Aorta (tissue), 5 donors: ENCODE results near the gene COQ10B. TPM values are rescaled to one million over a fixed set of nuclear protein-coding genes. Genes with fewer than 3 reads are reported as not detected.
"Not testable (repeated sequence)": the region's sequence is repeated elsewhere in the genome, so short reads cannot be mapped to it uniquely, and the experiment has no call there.

ENCODE experiments used
- ATAC-seq: fragments of 200-7000 bp; cut with Tn5 transposase; one replicate; pipeline ENCODE4 v1.9.1; 2022; ENCODE audit warnings: moderate library complexity; ENCODE audit not compliant: low FRiP score
- DNase-seq, 2 donors: peaks; one replicate each; pipeline ENCODE4 v3.0.0-alpha.2; 2020
- H3K27ac ChIP-seq, 2 donors: one replicate each; pipeline ENCODE4 v1.5.1; 2013; ENCODE audit warnings: low read length in 2 of 2, mild to moderate bottlenecking in 2 of 2, moderate library complexity in 2 of 2, control low read depth in 1 of 2, inconsistent platforms in 1 of 2, low read depth in 1 of 2
- H3K27me3 ChIP-seq, 2 donors: one replicate each; pipeline ENCODE4 v1.6.1; 2013; ENCODE audit warnings: control low read depth in 1 of 2, low read length in 1 of 2, mild to moderate bottlenecking in 1 of 2, moderate library complexity in 1 of 2; ENCODE audit not compliant: insufficient read depth in 2 of 2, control insufficient read depth in 1 of 2
- H3K36me3 ChIP-seq, 2 donors: one replicate each; pipeline ENCODE4 v1.6.1; 2013; ENCODE audit warnings: control low read depth in 1 of 2, low read length in 1 of 2, mild to moderate bottlenecking in 1 of 2; ENCODE audit not compliant: insufficient read depth in 2 of 2, control insufficient read depth in 1 of 2
- H3K4me1 ChIP-seq, 2 donors: one replicate each; pipeline ENCODE4 v1.6.1; 2013; ENCODE audit warnings: low read length in 2 of 2, control low read depth in 1 of 2, mild to moderate bottlenecking in 1 of 2, moderate library complexity in 1 of 2; ENCODE audit not compliant: insufficient read depth in 2 of 2, control insufficient read depth in 1 of 2
- H3K4me3 ChIP-seq, 2 donors: one replicate each; pipeline ENCODE4 v1.5.1; 2013; ENCODE audit warnings: low read length in 2 of 2, control low read depth in 1 of 2, mild to moderate bottlenecking in 1 of 2
- H3K9me3 ChIP-seq: one replicate; pipeline ENCODE4 v1.6.1; 2013; ENCODE audit warnings: mild to moderate bottlenecking, low read length; ENCODE audit not compliant: control insufficient read depth
- WGBS, 2 donors: extraction: QIAGEN DNeasy Blood & Tissue Kit; methylation state at CpG; one replicate each; pipeline ENCODE4 v1.1.7; 2013; 5-methylcytosine and 5-hydroxymethylcytosine counted together
- intact Hi-C, 2 donors: fragments of 100-400 bp; cut with DNase I; formaldehyde crosslinking; loops; one replicate each; pipeline versions ENCODE4 v1.14.2 to v1.15.0; 2022
- polyA plus RNA-seq, 2 donors: library from polyadenylated mRNA; stranded (reverse); fragments of 200-250 nt; gene quantifications; one replicate each; pipeline ENCODE4 v1.2.3, GENCODE V29; 2013
- total RNA-seq, 2 donors: library from RNA; stranded (reverse); fragmentation: NEBNext Ultra II Directional; extraction: Animal tissue kit (Norgen Biotek cat#: 25700); gene quantifications; one replicate each; pipeline ENCODE4 v1.2.1, GENCODE V29; 2021
- donor health status: healthy with polysubstance abuse.
- donor health status: Bipolar disorder and iron deficiency.
- donor health status: DM: no; HTN: no; CAD: no.
- donor health status: DM: no; HTN: no; CAD: no.
- donor health status: DM: yes; HTN: yes; CAD: no.

The COQ10B gene
- total and polyA plus RNA-seq, 4 donors: 20.0 to 39.8 (median 25.0) TPM

DNA sequence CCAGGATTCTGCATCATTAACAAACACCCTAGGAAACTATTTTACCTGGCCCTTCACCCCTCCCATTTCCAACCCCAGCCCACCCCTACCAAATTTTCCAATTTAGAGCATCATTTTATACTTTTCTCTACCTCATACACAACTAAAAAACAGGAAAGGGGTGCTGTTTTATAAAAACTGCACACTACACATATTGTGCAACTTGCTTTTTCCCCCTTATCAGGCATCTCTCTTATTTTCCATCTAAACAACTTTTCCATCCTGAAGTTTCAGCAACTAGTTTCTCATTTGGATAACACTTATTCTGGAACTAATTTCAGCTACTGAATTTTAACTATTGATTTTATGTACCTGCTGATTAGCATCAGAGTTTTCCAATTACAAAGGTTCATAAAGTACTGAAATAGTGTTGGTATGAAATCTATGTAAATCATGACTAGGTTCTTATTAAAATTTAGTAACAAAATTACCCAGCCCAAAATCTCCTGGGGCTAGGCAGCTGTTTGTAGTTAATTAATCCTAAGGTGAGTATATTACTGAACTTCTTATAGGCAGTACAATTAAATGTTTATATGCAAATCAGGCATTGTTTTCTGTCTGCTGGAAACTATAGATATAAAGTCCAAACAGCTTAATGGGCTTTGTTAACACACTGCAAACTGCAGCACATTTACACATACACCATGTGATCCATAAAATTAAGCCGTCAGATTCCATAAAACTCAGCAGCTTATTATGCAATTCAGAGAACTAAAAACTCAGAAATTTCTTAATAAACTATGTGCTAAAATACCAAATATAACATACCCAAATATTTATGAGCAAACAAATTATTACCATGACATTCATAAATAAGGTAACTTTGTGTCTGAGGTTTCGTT lies 26.4 kb upstream of the COQ10B start:
- Histone ChIP-seq H3K27ac (no peak overlapping the region), H3K27me3 (no peaks in the 10 kb centered on the region), H3K9me3 (no peaks in the 10 kb centered on the region), H3K4me1 (peaks cover 0 to 5% of the 10 kb centered on the region in 2 donors), H3K36me3 (no peaks in the 10 kb centered on the region), H3K4me3 (no peak overlapping the region)
- 65 to 69% methylated on average over 2 of the region's 2 CpGs for WGBS, 2 donors
- ATAC-seq (no peak), DNase-seq (no peak)
- intact Hi-C loops: loop anchor here in 1 of 2 donors (10.0 kb wide), 1 partner anchor 348 kb away; no protein-coding TSS in a partner anchor

DNA sequence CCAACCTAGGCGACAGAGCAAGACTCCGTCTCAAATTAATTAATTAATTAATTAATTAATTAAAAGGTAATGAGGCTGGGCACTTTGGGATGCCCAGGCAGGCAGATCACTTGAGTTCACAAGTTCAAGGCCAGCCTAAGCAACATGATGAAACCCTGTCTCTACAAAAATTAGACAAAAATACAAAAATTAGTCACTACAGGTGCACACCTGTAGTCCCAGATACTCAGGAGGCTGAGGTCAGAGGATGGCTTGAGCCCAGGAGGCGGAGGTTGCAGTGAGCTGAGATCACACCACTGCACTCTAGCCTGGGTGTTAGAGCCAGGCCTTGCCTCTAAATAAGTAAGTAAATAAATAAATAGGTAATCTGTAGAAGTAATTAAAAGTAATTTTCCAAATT lies 25.4 kb upstream of the COQ10B start:
- H3K4me3 ChIP-seq: no peak overlapping the region
- DNase-seq (no peak), ATAC-seq (no peak)
- no peaks in the 10 kb centered on the region for H3K36me3 ChIP-seq
- H3K27me3 ChIP-seq: no peaks in the 10 kb centered on the region
- no peak overlapping the region for H3K27ac ChIP-seq
- WGBS, 2 donors: 92% methylated on average over 3 of the region's 3 CpGs
- peaks cover 2 to 5% of the 10 kb centered on the region in 2 donors for H3K4me1 ChIP-seq
- H3K9me3 ChIP-seq: no peaks in the 10 kb centered on the region
- intact Hi-C loops: loop anchor here in 1 of 2 donors (10.0 kb wide), 1 partner anchor 347 kb away; no protein-coding TSS in a partner anchor

- Histone ChIP-seq H3K9me3 (no peaks in the 10 kb centered on the region), H3K36me3 (no peaks in the 10 kb centered on the region), H3K27ac (no peak overlapping the region), H3K4me1 (peaks cover 2 to 9% of the 10 kb centered on the region in 2 donors), H3K4me3 (no peak overlapping the region), H3K27me3 (no peaks in the 10 kb centered on the region)
- ATAC-seq (no peak), DNase-seq (no peak)
- intact Hi-C loops: no loop called here
- 59% methylated on average over 6 of the region's 6 CpGs for WGBS, 2 donors
Observed at GRCh38 chr2:197431858-197432257, 21.5 kb upstream of the COQ10B start.

- H3K4me1 ChIP-seq, H3K27ac ChIP-seq, H3K9me3 ChIP-seq, H3K27me3 ChIP-seq, DNase-seq, H3K36me3 ChIP-seq, intact Hi-C loops, ATAC-seq: not testable (repeated sequence)
- WGBS, 2 donors: 70 to 75% methylated on average over 6 of the region's 6 CpGs
- peak overlapping the region in 1 of 2 donors; percentile 31 for H3K4me3 ChIP-seq
Observed at GRCh38 chr2:197432527-197432926, 20.8 kb upstream of the COQ10B start.

DNA sequence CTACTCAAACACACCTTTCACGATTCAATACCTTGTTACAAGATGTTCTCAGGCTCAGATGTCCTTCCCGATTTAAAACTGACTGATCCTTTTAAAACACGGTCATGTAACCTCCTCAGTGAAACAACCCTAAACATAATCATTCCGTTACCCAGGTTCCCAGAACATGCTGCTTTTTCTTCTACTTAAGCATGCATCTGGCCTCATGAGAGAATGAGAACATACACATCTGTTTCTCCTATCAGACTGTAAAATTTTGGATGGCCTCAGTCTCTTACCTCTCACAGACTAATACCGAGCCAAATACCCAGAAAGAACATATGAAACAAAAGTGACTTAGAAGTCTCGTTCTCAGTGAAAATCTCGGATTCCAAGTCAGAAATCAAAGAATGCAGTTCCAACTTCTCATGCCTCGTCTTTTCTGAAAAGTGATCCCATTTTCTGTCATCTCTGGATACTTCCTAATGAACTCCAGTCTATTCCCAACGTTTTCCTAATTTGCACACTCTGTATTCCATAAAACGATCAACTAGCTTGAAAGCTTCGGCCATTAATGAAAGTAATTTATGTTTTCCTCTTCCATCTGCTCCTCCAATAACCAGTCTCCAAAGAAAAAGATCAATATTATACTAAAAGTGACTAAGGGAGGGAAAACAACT lies 19.4 kb upstream of the COQ10B start:
- Histone ChIP-seq H3K4me1 (peaks cover 2 to 9% of the 10 kb centered on the region in 2 donors), H3K27ac (peak overlapping the region in 1 of 2 donors; percentile 99), H3K4me3 (peak overlapping the region; percentile 62 to 100), H3K36me3 (no peaks in the 10 kb centered on the region), H3K9me3 (no peaks in the 10 kb centered on the region), H3K27me3 (no peaks in the 10 kb centered on the region)
- intact Hi-C loops: no loop called here
- 0 to 1% methylated on average over 11 of the region's 11 CpGs for WGBS, 2 donors
- DNase-seq (no peak), ATAC-seq (no peak)

- Histone ChIP-seq H3K4me1 (peaks cover 2 to 8% of the 10 kb centered on the region in 2 donors), H3K9me3 (no peaks in the 10 kb centered on the region), H3K4me3 (peak within 1 kb of the TSS; percentile 82 to 100), H3K27ac (peak within 1 kb of the TSS; percentile 97 to 99), H3K27me3 (no peaks in the 10 kb centered on the region), H3K36me3 (no peaks in the 10 kb centered on the region)
- 0% methylated on average over 74 of the region's 74 CpGs for WGBS, 2 donors
- DNase-seq: peak; percentile 99
- peak; percentile 100 for ATAC-seq
- intact Hi-C loops: loop anchor here in 1 of 2 donors (1.0 to 5.0 kb wide), 2 partner anchors 18 to 67 kb away; partner anchors contain the start of genes COQ10B and HSPE1
Observed at GRCh38 chr2:197434541-197435513, 18.5 kb upstream of the COQ10B start, which contains the start of gene SF3B1. SF3B1 (minus strand) TSS chr2:197435028; CDS start chr2:197434999, 29 bp downstream.

DNA sequence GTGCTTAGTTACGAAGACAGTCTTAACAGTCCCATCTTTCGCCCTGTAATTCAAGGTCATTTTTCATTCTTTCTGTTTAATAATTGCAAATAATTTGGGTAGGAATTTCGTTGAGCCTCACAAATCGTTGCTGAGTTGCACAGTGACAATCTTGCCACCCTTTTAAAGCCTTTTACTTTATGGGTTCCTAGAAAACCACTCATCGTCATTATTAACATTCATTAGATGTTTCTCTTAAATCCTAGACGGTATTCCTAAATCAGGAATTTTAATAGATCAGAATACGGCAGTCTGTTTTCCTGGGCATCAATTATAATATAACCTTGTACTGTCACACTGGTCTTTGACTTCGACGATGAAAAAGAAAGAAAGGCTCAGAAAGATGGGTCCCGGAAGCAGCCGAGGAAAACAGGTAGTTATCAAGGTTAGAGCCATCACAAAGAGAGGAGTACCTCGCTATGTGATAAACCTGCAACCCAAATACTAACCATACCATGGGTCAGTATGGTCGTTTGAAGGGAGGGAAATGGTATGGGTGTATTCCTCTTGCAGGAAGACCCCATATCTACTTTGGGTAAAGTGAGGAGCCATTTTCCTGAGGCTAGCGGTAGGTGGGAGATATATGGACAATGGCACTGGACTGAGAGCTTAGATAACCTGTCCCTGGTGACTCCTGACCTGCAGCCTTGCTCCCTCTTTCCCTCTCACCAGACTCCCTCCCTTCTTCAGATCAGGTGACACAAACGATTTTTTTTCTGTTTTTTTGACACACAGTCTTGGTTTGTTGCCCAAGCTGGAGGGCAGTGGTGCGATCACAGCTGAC lies 17.5 kb upstream of the COQ10B start:
- Histone ChIP-seq H3K9me3 (no peaks in the 10 kb centered on the region), H3K4me3 (peak overlapping the region; percentile 57 to 82), H3K4me1 (peaks cover 2 to 8% of the 10 kb centered on the region in 2 donors), H3K27ac (peak overlapping the region; percentile 52 to 97), H3K36me3 (no peaks in the 10 kb centered on the region), H3K27me3 (no peaks in the 10 kb centered on the region)
- no peak for ATAC-seq
- DNase-seq: no peak
- intact Hi-C loops: loop anchor here in 1 of 2 donors (1.0 to 5.0 kb wide), 2 partner anchors 17 to 66 kb away; partner anchors contain the start of genes COQ10B and HSPE1
- 19 to 20% methylated on average over 16 of the region's 16 CpGs for WGBS, 2 donors
